Suprapubic skin (tissue), 4 donors: ENCODE measurements around the gene PCSK2. TPM values are rescaled to one million over a fixed set of nuclear protein-coding genes. Genes with fewer than 3 reads are reported as not detected.

Experiments
- DNase-seq, 2 donors: peaks; one replicate each; pipeline ENCODE4 v3.0.0-alpha.2; 2019; ENCODE audit warnings: low spot score in 2 of 2
- H3K27ac ChIP-seq: fragments of 200-600 bp; sonication (generic); one replicate; pipeline ENCODE4 v1.5.1; 2019
- H3K27me3 ChIP-seq: fragments of 200-600 bp; sonication (generic); one replicate; pipeline ENCODE4 v1.5.1; 2019
- H3K36me3 ChIP-seq: fragments of 200-600 bp; sonication (generic); one replicate; pipeline ENCODE4 v1.5.1; 2019
- H3K4me1 ChIP-seq: fragments of 200-600 bp; sonication (generic); one replicate; pipeline ENCODE4 v1.5.1; 2019
- H3K4me3 ChIP-seq: fragments of 200-600 bp; sonication (generic); one replicate; pipeline ENCODE4 v1.5.1; 2019; ENCODE audit warnings: mild to moderate bottlenecking
- H3K9me3 ChIP-seq: fragments of 200-600 bp; sonication (generic); one replicate; pipeline ENCODE4 v1.5.1; 2019
- CTCF ChIP-seq, 2 donors: fragments of 200-600 bp in 1 of 2; fragments of 450-650 bp in 1 of 2; sonication (generic) in 1 of 2; IDR thresholded peaks; one replicate each; pipeline ENCODE4 v1.5.1; 2016 to 2019; ENCODE audit warnings: antibody characterized with exemption in 2 of 2, mild to moderate bottlenecking in 1 of 2, moderate library complexity in 1 of 2
- EP300 ChIP-seq: sonication (generic); formaldehyde crosslinking; IDR thresholded peaks from one replicate; pipeline ENCODE4 v1.6.1; 2017; ENCODE audit warnings: antibody characterized with exemption
- POLR2A ChIP-seq, 2 donors: fragments of 450-650 bp; IDR thresholded peaks; one replicate each; pipeline ENCODE4 v1.6.1; 2017; ENCODE audit warnings: antibody characterized with exemption in 2 of 2, mild to moderate bottlenecking in 2 of 2, moderate library complexity in 2 of 2
- POLR2AphosphoS5 ChIP-seq, 3 donors: sonication (generic); formaldehyde crosslinking; IDR thresholded peaks; one replicate each; pipeline ENCODE4 v1.6.1; 2017; ENCODE audit warnings: antibody characterized with exemption in 3 of 3
- WGBS: methylation state at CpG from one replicate; pipeline ENCODE4 v1.1.5; 2018; 5-methylcytosine and 5-hydroxymethylcytosine counted together
- total RNA-seq, 4 donors: library from RNA; depleted of rRNA; stranded (reverse); fragments of >200 nt; gene quantifications; one replicate each; pipeline ENCODE4 v1.1.0, GENCODE V29; 2016

Gene PCSK2
- total RNA-seq, 4 donors from 2014 or later = 5.2 to 23.1 (median 12.9) TPM

- Histone ChIP-seq H3K4me1 (no peaks in the 10 kb centered on the region), H3K36me3 (no peaks in the 10 kb centered on the region), H3K27ac (no peak overlapping the region), H3K27me3 (no peaks in the 10 kb centered on the region), H3K4me3 (no peak overlapping the region), H3K9me3 (no peaks in the 10 kb centered on the region)
- peak in 1 of 2 donors; percentile 37 for DNase-seq
- WGBS = 91% methylated on average over 6 of the region's 9 CpGs
- TF ChIP-seq CTCF (IDR thresholded peaks at IDR 0.05) (no peak), EP300 (no peak), POLR2A (IDR thresholded peaks at IDR 0.05) (no peak), POLR2AphosphoS5 (IDR thresholded peaks at IDR 0.05) (no peak)
Measured at GRCh38 chr20:17495826-17496225, 269.0 kb downstream of the PCSK2 start.

- H3K27ac ChIP-seq = no peak overlapping the region
- H3K36me3 ChIP-seq = no peaks in the 10 kb centered on the region
- no peaks in the 10 kb centered on the region for H3K27me3 ChIP-seq
- H3K4me3 ChIP-seq = no peak overlapping the region
- DNase-seq = peak in 1 of 2 donors; percentile 37
- 50% methylated on average over 11 of the region's 11 CpGs for WGBS
- no peaks in the 10 kb centered on the region for H3K9me3 ChIP-seq
- H3K4me1 ChIP-seq = no peaks in the 10 kb centered on the region
- TF ChIP-seq CTCF (IDR thresholded peaks at IDR 0.05) (no peak), POLR2A (IDR thresholded peaks at IDR 0.05) (no peak), POLR2AphosphoS5 (IDR thresholded peaks at IDR 0.05) (no peak), EP300 (no peak)
Measured at GRCh38 chr20:17497821-17498580, 271.2 kb downstream of the PCSK2 start.

- H3K9me3 ChIP-seq = no peaks in the 10 kb centered on the region
- no peak overlapping the region for H3K4me3 ChIP-seq
- H3K27ac ChIP-seq = no peak overlapping the region
- H3K36me3 ChIP-seq = no peaks in the 10 kb centered on the region
- peak in 1 of 2 donors; percentile 12 for DNase-seq
- no peaks in the 10 kb centered on the region for H3K4me1 ChIP-seq
- WGBS = 95% methylated on average over 13 of the region's 13 CpGs
- no peak for TF ChIP-seq POLR2A (IDR thresholded peaks at IDR 0.05)
- TF ChIP-seq EP300 = no peak
- TF ChIP-seq POLR2AphosphoS5 (IDR thresholded peaks at IDR 0.05) = no peak
- no peak for TF ChIP-seq CTCF (IDR thresholded peaks at IDR 0.05)
- no peaks in the 10 kb centered on the region for H3K27me3 ChIP-seq
Measured at GRCh38 chr20:17498641-17499040, 271.8 kb downstream of the PCSK2 start.

GRCh38 chr20:17499041-17499440 lies 272.2 kb downstream of the PCSK2 start:
- no peaks in the 10 kb centered on the region for H3K4me1 ChIP-seq
- H3K36me3 ChIP-seq = no peaks in the 10 kb centered on the region
- TF ChIP-seq POLR2A (IDR thresholded peaks at IDR 0.05) = no peak
- TF ChIP-seq CTCF (IDR thresholded peaks at IDR 0.05) = no peak
- no peak for TF ChIP-seq EP300
- no peak for TF ChIP-seq POLR2AphosphoS5 (IDR thresholded peaks at IDR 0.05)
- no peak overlapping the region for H3K27ac ChIP-seq
- DNase-seq = peak in 1 of 2 donors; percentile 40
- H3K27me3 ChIP-seq = no peaks in the 10 kb centered on the region
- H3K9me3 ChIP-seq = no peaks in the 10 kb centered on the region
- whole genome bisulfite sequencing = 81% methylated on average over 5 of the region's 5 CpGs
- H3K4me3 ChIP-seq = no peak overlapping the region

GRCh38 chr20:17500271-17500670 lies 273.4 kb downstream of the PCSK2 start:
- TF ChIP-seq EP300 = no peak
- WGBS = 90% methylated on average over 10 of the region's 10 CpGs
- H3K36me3 ChIP-seq = no peaks in the 10 kb centered on the region
- no peaks in the 10 kb centered on the region for H3K9me3 ChIP-seq
- H3K4me3 ChIP-seq = no peak overlapping the region
- peak in 1 of 2 donors; percentile 44 for DNase-seq
- no peaks in the 10 kb centered on the region for H3K27me3 ChIP-seq
- no peak overlapping the region for H3K27ac ChIP-seq
- H3K4me1 ChIP-seq = peaks cover 3% of the 10 kb centered on the region
